HUES48 (cell line): ENCODE results near the gene GLRA2.

ENCODE experiments used
- H3K27ac ChIP-seq: one replicate; pipeline ENCODE4 v1.7.0; 2013; ENCODE audit warnings: low read depth, low read length, inconsistent platforms
- H3K27me3 ChIP-seq: 2 replicates; pipeline ENCODE4 v1.6.1; 2013; ENCODE audit warnings: mild to moderate bottlenecking, low read length; ENCODE audit not compliant: control insufficient read depth, insufficient read depth
- H3K36me3 ChIP-seq: 2 replicates; pipeline ENCODE4 v1.6.1; 2013; ENCODE audit warnings: low read length; ENCODE audit not compliant: control insufficient read depth, insufficient read depth
- H3K4me1 ChIP-seq: 2 replicates; pipeline ENCODE4 v1.6.1; 2013; ENCODE audit warnings: mild to moderate bottlenecking, low read length; ENCODE audit not compliant: control insufficient read depth, insufficient read depth
- H3K4me3 ChIP-seq: 2 replicates; pipeline ENCODE4 v1.5.1; 2013; ENCODE audit warnings: mild to moderate bottlenecking, low read depth, low read length
- H3K9ac ChIP-seq: 2 replicates; pipeline ENCODE4 v1.6.1; 2013; ENCODE audit warnings: mild to moderate bottlenecking, low read depth, low read length, moderate library complexity
- H3K9me3 ChIP-seq: 2 replicates; pipeline ENCODE4 v1.6.1; 2013; ENCODE audit warnings: low read length; ENCODE audit not compliant: control insufficient read depth, insufficient read depth

Gene GLRA2

DNA sequence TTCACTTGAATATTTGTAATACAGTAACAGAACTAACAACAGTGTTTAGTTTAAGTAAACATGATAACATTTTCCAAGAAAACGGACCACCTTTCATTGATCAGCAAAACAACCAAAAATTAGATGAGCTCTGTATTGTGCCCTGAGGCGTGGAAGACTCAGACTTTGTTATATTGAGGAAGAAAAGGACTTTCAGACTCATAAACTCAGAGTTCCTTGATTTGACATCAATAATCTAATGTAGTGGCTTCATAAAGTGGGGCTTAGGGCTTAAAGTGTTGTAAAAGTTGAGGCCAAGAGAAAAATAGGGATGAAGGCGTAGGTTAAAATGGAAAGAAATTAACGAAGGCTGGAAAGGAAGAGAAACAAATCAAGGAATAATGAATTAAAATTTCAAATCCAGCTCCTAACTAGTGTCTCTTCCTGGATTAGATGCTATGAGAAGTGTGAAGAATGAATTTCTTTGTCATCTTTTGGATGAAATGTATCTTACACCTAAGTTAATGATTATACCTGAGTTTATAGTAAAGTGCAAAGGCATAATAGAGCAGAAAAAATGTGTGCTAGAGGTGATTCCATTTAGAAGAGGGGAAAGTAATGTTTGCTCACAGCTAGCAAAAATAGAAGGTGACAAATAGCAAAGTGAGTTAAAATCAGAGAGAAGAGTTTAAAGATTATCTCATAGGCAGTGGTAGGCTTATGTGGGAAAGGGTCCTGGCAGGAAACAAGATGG, 19.8 kb upstream of the GLRA2 start:
- no peaks in the 10 kb centered on the region for H3K4me1 ChIP-seq
- H3K36me3 ChIP-seq = no peaks in the 10 kb centered on the region
- H3K27me3 ChIP-seq = peaks cover 4% of the 10 kb centered on the region; the same call in 1 of the 2 replicates
- no peak overlapping the region for H3K9ac ChIP-seq
- H3K9me3 ChIP-seq = no peaks in the 10 kb centered on the region
- H3K4me3 ChIP-seq = no peak overlapping the region
- no peak overlapping the region for H3K27ac ChIP-seq

DNA sequence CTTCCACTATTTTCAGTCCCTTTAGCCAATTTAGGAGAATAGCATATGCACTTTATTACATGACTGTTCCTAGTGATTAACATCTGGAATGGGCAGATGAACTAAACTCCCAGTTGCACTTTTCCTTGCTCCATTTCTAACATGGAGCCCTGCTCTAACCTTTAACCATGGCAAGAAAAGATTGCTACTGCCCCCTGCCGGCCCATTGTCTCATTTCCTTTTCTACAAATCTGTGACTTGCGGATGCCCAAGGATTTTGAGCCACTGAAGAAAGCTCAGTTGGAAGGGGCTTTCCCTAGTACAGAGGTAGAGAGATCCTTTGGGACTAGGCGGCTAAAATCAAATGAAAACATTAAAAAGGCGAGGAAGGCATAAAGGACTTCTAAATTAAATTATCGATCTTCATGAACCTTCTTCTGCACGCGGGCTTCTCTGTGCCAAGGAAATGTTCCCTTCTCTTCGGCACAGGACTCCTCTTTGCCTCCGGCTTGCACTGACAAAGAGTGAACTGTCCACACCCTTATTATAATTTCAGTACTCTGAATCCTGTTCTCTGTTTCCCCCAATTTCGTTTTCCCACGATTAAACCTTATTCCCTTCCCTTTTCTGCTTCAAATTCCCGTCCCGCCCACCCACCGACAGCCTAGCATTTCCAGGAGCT, 577 bp upstream of the GLRA2 start:
- Histone ChIP-seq H3K27ac (no peak overlapping the region), H3K4me1 (peaks cover 10% of the 10 kb centered on the region), H3K36me3 (no peaks in the 10 kb centered on the region), H3K9me3 (no peaks in the 10 kb centered on the region), H3K27me3 (no peaks in the 10 kb centered on the region; the same call in 1 of the 2 replicates), H3K9ac (no peak overlapping the region), H3K4me3 (peak overlapping the region; percentile 56)

DNA sequence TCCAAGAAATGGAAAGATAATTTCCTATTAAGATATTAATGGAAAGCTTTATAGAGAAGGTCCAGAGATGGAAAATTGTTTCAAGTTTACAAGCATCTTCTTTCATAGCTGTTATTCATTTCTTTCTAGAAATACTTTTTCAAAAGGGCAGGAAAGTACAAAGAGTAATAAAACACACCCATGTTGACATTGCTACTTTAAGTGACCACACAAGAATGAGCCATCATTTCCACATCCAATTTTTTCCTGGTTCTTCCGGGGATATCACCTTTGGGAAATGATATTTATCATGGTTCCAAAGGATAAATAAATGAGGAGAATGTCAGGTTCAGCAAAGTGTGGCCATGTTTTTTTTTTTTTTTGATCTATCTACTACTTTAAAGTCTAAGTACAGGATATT, 4.5 kb downstream of the GLRA2 start:
- no peaks in the 10 kb centered on the region for H3K36me3 ChIP-seq
- H3K4me3 ChIP-seq = no peak overlapping the region
- H3K9ac ChIP-seq = no peak overlapping the region
- H3K4me1 ChIP-seq = peaks cover 5% of the 10 kb centered on the region
- H3K27me3 ChIP-seq = no peaks in the 10 kb centered on the region; the same call in 1 of the 2 replicates
- H3K27ac ChIP-seq = no peak overlapping the region
- no peaks in the 10 kb centered on the region for H3K9me3 ChIP-seq

DNA sequence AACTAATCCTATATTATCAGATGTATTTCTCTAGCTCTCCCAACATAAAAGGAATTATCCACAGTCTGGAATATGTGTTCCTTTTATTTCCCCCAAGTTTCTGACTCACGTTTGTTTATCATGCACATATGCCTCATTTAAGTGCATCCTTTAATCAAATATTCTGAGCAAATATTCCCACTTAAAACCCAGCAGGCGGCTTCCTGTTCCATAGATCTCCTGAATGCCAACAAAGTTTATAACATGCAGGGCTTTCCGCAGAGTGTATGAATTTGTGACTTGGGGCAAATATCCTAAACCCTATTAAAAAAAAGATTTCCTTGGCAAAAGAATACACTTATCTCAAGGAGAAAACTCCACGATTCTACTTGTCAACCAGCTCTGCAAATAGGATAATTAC, 16.9 kb downstream of the GLRA2 start:
- no peaks in the 10 kb centered on the region for H3K4me1 ChIP-seq
- no peak overlapping the region for H3K9ac ChIP-seq
- H3K9me3 ChIP-seq = no peaks in the 10 kb centered on the region
- no peaks in the 10 kb centered on the region for H3K36me3 ChIP-seq
- H3K27ac ChIP-seq = no peak overlapping the region
- no peak overlapping the region for H3K4me3 ChIP-seq
- H3K27me3 ChIP-seq = peaks cover 2% of the 10 kb centered on the region; the same call in 1 of the 2 replicates

DNA sequence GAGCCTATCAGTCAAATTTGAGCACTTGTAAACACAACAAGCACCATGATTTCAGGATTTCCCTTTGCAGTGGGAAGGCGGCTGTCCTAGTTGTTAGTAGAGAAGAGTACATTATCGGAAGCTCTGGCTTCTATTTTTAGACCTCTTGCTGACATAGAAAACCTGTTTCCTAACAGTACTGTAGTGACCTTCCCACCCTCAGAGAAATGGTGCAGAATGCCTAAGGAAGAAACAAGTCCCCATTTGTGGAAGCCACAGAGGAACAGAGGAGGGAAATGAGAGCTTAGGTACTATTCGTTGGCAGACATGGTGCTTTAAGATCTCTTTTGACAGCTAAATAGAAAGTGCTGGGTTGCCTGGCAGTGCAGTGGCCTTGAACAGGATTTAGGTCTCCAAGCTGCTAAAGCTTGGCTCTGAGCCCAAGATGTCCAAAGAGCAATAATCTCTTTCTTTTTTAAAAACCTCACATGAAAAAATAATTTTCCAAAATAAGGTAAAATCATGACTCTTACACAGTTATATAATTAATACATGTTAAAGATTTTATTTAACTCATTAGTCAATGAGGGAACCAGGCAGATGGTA, 24.9 kb downstream of the GLRA2 start:
- Histone ChIP-seq H3K4me3 (no peak overlapping the region), H3K9ac (no peak overlapping the region), H3K27ac (no peak overlapping the region), H3K36me3 (no peaks in the 10 kb centered on the region), H3K4me1 (no peaks in the 10 kb centered on the region), H3K27me3 (0 out of 2 replicates have a peak, but pooled peaks cover 2% of the 10 kb centered on the region), H3K9me3 (no peaks in the 10 kb centered on the region)

DNA sequence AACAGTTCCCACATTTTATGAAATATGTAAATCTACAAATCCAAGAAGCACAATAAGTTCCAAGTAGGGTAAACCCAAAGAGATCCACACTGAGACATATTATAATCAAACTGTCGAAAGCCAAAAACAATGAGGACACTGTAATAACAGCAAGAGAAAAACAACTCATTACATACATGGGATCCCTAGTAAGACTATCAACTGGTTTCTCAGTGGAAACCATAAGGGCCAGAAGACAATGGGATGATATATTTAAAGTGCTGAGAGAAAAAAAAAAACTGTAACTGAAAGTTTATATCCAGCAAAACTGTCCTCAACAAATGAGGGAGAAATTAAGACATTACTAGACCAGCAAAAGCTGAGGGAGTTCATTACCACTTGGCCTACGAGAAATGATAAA, 34.7 kb downstream of the GLRA2 start:
- no peaks in the 10 kb centered on the region for H3K27me3 ChIP-seq
- no peak overlapping the region for H3K4me3 ChIP-seq
- H3K4me1 ChIP-seq = no peaks in the 10 kb centered on the region
- no peak overlapping the region for H3K9ac ChIP-seq
- H3K9me3 ChIP-seq = peaks cover 9% of the 10 kb centered on the region
- no peaks in the 10 kb centered on the region for H3K36me3 ChIP-seq
- no peak overlapping the region for H3K27ac ChIP-seq

DNA sequence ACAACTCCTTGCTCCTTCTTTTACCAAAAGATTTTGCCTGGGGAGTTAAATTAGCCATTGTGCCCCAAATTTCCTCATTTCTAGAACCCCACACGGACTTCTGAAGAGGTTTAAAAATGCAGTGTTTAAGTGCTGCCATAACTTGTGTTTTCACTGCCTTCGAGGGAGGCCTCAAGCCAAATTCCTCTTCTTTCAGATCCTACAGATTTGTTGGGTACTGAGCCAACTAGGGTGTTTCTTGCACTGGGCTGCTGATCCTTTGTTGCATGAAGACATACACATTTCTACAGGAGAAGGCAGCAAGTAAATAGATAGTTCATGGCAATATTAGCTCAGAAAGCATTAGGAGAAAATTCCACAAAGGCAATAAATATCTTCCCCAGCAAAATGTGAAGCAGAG, 43.8 kb downstream of the GLRA2 start:
- no peaks in the 10 kb centered on the region for H3K4me1 ChIP-seq
- H3K4me3 ChIP-seq = no peak overlapping the region
- H3K9me3 ChIP-seq = peaks cover under 1% of the 10 kb centered on the region; the same call in 1 of the 2 replicates
- H3K36me3 ChIP-seq = no peaks in the 10 kb centered on the region
- H3K27ac ChIP-seq = no peak overlapping the region
- H3K27me3 ChIP-seq = no peaks in the 10 kb centered on the region
- H3K9ac ChIP-seq = no peak overlapping the region

DNA sequence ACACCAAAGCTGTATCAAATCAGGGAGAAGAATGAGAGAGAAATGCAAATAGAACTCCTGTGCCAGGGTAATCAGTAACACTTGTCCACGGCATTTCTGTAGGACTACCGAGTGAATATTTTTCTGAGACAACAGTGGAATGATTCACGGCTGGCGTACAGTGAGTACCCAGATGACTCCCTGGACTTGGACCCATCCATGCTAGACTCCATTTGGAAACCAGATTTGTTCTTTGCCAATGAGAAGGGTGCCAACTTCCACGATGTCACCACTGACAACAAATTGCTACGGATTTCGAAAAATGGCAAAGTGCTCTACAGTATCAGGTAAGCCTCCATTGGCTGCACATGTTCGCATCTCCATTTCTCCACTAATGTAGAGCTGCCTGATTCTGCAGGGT, 51.7 kb downstream of the GLRA2 start:
- Histone ChIP-seq H3K4me1 (no peaks in the 10 kb centered on the region), H3K27ac (no peak overlapping the region), H3K9me3 (no peaks in the 10 kb centered on the region), H3K9ac (no peak overlapping the region), H3K4me3 (no peak overlapping the region), H3K27me3 (0 out of 2 replicates have a peak, but pooled peaks cover 4% of the 10 kb centered on the region), H3K36me3 (no peaks in the 10 kb centered on the region)

DNA sequence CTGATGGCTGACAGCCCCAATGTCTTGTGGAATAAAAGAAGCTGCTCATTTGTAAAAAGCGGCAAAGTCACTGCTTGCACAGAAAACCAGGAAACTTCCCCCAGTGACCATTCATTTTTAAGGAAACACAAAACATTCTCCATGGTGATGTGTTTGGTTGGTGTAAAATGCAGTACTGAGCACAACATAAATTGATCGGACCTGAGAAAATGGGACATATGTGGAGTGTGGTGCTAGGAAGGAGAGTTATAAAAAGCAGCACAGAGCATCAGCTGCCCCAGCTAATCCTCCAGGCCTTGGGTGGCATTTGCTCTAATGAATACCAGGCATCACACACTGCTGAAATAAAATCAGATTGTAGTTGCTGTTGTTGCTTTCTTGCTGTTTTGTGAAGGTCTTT, 55.2 kb downstream of the GLRA2 start:
- Histone ChIP-seq H3K27me3 (0 out of 2 replicates have a peak, but pooled peaks cover 4% of the 10 kb centered on the region), H3K9ac (no peak overlapping the region), H3K36me3 (no peaks in the 10 kb centered on the region), H3K27ac (no peak overlapping the region), H3K4me3 (no peak overlapping the region), H3K4me1 (no peaks in the 10 kb centered on the region), H3K9me3 (no peaks in the 10 kb centered on the region)

DNA sequence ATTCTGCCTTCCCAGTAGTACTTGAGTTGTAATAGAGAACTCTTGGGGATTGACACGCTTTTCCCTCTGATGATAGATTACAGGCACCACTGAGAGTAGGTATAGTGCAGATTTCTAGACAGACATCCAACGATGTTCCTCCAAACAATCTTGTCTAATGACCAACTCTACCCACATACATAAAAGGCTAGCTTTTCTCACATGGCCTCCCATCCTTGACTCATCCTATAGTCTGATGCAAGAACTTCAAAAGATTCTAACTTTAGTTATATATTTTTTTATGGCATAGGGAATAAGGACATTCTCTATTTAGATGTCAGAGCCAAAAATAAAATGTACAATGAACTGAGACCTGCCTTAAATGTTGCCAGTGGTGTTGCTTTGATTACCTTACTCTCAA, 60.9 kb downstream of the GLRA2 start:
- H3K27me3 ChIP-seq = no peaks in the 10 kb centered on the region
- H3K27ac ChIP-seq = no peak overlapping the region
- no peak overlapping the region for H3K9ac ChIP-seq
- no peaks in the 10 kb centered on the region for H3K36me3 ChIP-seq
- no peaks in the 10 kb centered on the region for H3K9me3 ChIP-seq
- H3K4me3 ChIP-seq = no peak overlapping the region
- no peaks in the 10 kb centered on the region for H3K4me1 ChIP-seq
